H1 (cell line): ENCODE data around the gene ADGRB3. TPM values are rescaled to one million over a fixed set of nuclear protein-coding genes. Genes with fewer than 3 reads are reported as not detected.

Source experiments
- CTCF ChIA-PET: fragments of 300-600 bp; sonication (Branson Sonifier 250); formaldehyde crosslinking; loops from one replicate; lab custom pipeline; 2021; ENCODE audit not compliant: partially characterized antibody; lab: Charles Lee
- POLR2A ChIA-PET: fragments of 300-600 bp; sonication (Branson Sonifier 250); formaldehyde crosslinking; loops from one replicate; lab custom pipeline; 2021; ENCODE audit warnings: inconsistent platforms; ENCODE audit not compliant: partially characterized antibody; lab: Charles Lee
- DNase-seq, 2 experiments: peaks; one replicate each; pipeline versions ENCODE4 v3.0.0 to v3.0.0-alpha.2; 2010 to 2022; ENCODE audit warnings: low spot score in 2 of 2, low read depth in 1 of 2, mixed read lengths in 1 of 2
- FAIRE-seq: peaks from 2 replicates; lab custom pipeline; 2011; peaks lifted over from hg19 to GRCh38; lab: Jason Lieb, UNC
- H2AFZ ChIP-seq: 2 replicates; pipeline ENCODE4 v1.8.1; 2012; ENCODE audit warnings: low read length, inconsistent platforms
- H2AK5ac ChIP-seq: 2 replicates; pipeline ENCODE4 v1.6.1; 2013; ENCODE audit warnings: low read depth, low read length
- H2BK120ac ChIP-seq: replicated peaks from 2 replicates; pipeline ENCODE3; 2013; ENCODE audit warnings: low read depth, low read length, inconsistent platforms
- H2BK12ac ChIP-seq: 2 replicates; pipeline ENCODE4 v1.6.1; 2013; ENCODE audit warnings: low read depth, low read length
- H2BK15ac ChIP-seq: 2 replicates; pipeline ENCODE4 v1.6.1; 2013; ENCODE audit warnings: low read length
- H2BK20ac ChIP-seq: 2 replicates; pipeline ENCODE4 v1.6.1; 2013; ENCODE audit warnings: low read length
- H2BK5ac ChIP-seq: 2 replicates; pipeline ENCODE4 v1.6.1; 2013; ENCODE audit warnings: low read depth, low read length
- H3K14ac ChIP-seq: 2 replicates; pipeline ENCODE4 v1.6.1; 2013; ENCODE audit warnings: inconsistent platforms; ENCODE audit not compliant: insufficient read length
- H3K18ac ChIP-seq: 2 replicates; pipeline ENCODE4 v1.6.1; 2013; ENCODE audit warnings: low read length; ENCODE audit errors: extremely low read depth
- H3K23ac ChIP-seq: 2 replicates; pipeline ENCODE4 v1.6.1; 2013; ENCODE audit warnings: inconsistent platforms; ENCODE audit not compliant: insufficient read length
- H3K23me2 ChIP-seq: 2 replicates; pipeline ENCODE4 v1.6.1; 2013; ENCODE audit warnings: low read depth, low read length
- H3K27ac ChIP-seq: 2 replicates; pipeline ENCODE4 v1.6.1; 2011; ENCODE audit warnings: low read depth, low read length, inconsistent platforms
- H3K27me3 ChIP-seq, 4 experiments: replicated peaks in 1 of 4; 1 replicate in 1 of 4; 2 replicates in 3 of 4; pipeline versions ENCODE4 v1.6.1 to v1.8.1; 2011 to 2013; ENCODE audit warnings: low read length in 3 of 4, mild to moderate bottlenecking in 3 of 4, inconsistent platforms in 2 of 4, mixed read lengths in 2 of 4, moderate library complexity in 1 of 4; ENCODE audit not compliant: control insufficient read depth in 3 of 4, insufficient read depth in 3 of 4; ENCODE audit errors: extremely low read depth in 1 of 4
- H3K36me3 ChIP-seq, 4 experiments: 2 replicates each; pipeline versions ENCODE4 v1.6.1 to v1.8.1; 2011 to 2013; ENCODE audit warnings: mild to moderate bottlenecking in 4 of 4, low read length in 3 of 4, moderate library complexity in 2 of 4, control low read depth in 1 of 4, inconsistent platforms in 1 of 4; ENCODE audit not compliant: insufficient read depth in 4 of 4, control insufficient read depth in 2 of 4
- H3K4ac ChIP-seq: replicated peaks from 2 replicates; pipeline ENCODE3; 2013; ENCODE audit warnings: low read length, low read depth, mixed read lengths, inconsistent platforms; ENCODE audit not compliant: insufficient read length
- H3K4me1 ChIP-seq, 4 experiments: replicated peaks in 1 of 4; 1 replicate in 1 of 4; 2 replicates in 3 of 4; pipeline versions ENCODE4 v1.6.1 to v1.8.1; 2011 to 2013; ENCODE audit warnings: low read length in 3 of 4, inconsistent platforms in 2 of 4, mixed read lengths in 1 of 4; ENCODE audit not compliant: insufficient read depth in 4 of 4, control insufficient read depth in 3 of 4
- H3K4me2 ChIP-seq, 2 experiments: 2 replicates each; pipeline versions ENCODE4 v1.6.1 to v1.8.1; 2011 to 2013; ENCODE audit warnings: low read depth in 2 of 2, low read length in 2 of 2, control low read depth in 1 of 2, inconsistent platforms in 1 of 2, mild to moderate bottlenecking in 1 of 2; ENCODE audit not compliant: insufficient read depth in 1 of 2
- H3K4me3 ChIP-seq, 4 experiments: fragments of 200-600, 300-600 bp in 1 of 4; sonication (generic), shearing (Covaris generic), sonication (Bioruptor Twin) in 1 of 4; 2 replicates each; pipeline versions ENCODE4 v1.5.1 to v1.8.1; 2011 to 2016; ENCODE audit warnings: low read length in 4 of 4, low read depth in 3 of 4, control low read depth in 2 of 4, inconsistent platforms in 2 of 4, mild to moderate bottlenecking in 2 of 4, mixed read lengths in 1 of 4, moderate library complexity in 1 of 4; ENCODE audit not compliant: insufficient read depth in 2 of 4; ENCODE audit errors: extremely low read depth in 1 of 4
- H3K56ac ChIP-seq: replicated peaks from 2 replicates; pipeline ENCODE3; 2013; ENCODE audit warnings: low read depth, mild to moderate bottlenecking, mixed read lengths, low read length, inconsistent platforms; ENCODE audit not compliant: insufficient read length
- H3K79me1 ChIP-seq: 2 replicates; pipeline ENCODE4 v1.6.1; 2013; ENCODE audit warnings: low read depth, low read length, control low read depth
- H3K79me2 ChIP-seq, 2 experiments: 2 replicates each; pipeline versions ENCODE4 v1.6.1 to v1.8.1; 2012 to 2013; ENCODE audit warnings: low read length in 2 of 2, mild to moderate bottlenecking in 2 of 2, inconsistent platforms in 1 of 2; ENCODE audit not compliant: insufficient read depth in 2 of 2, control insufficient read depth in 1 of 2
- H3K9ac ChIP-seq, 4 experiments: replicated peaks in 1 of 4; 1 replicate in 1 of 4; 2 replicates in 3 of 4; pipeline versions ENCODE4 v1.6.1 to v1.8.1; 2011 to 2013; ENCODE audit warnings: low read depth in 3 of 4, low read length in 3 of 4, control low read depth in 2 of 4, mild to moderate bottlenecking in 2 of 4, moderate library complexity in 2 of 4, inconsistent platforms in 1 of 4; ENCODE audit errors: extremely low read depth in 1 of 4
- H3K9me3 ChIP-seq, 2 experiments: 2 replicates each; pipeline versions ENCODE4 v1.6.1 to v1.8.1; 2012 to 2013; ENCODE audit warnings: mild to moderate bottlenecking in 2 of 2, moderate library complexity in 2 of 2, control low read depth in 1 of 2, inconsistent platforms in 1 of 2, low read depth in 1 of 2, low read length in 1 of 2, mixed read lengths in 1 of 2; ENCODE audit not compliant: insufficient read depth in 2 of 2
- H4K20me1 ChIP-seq, 2 experiments: replicated peaks in 1 of 2; 2 replicates each; pipeline versions ENCODE3 to v1.8.1; 2011 to 2013; ENCODE audit warnings: inconsistent platforms in 2 of 2, low read length in 2 of 2, mild to moderate bottlenecking in 1 of 2; ENCODE audit not compliant: insufficient read depth in 2 of 2, control insufficient read depth in 1 of 2
- H4K5ac ChIP-seq: 2 replicates; pipeline ENCODE4 v1.6.1; 2013; ENCODE audit warnings: low read length, low read depth, mixed read lengths, inconsistent platforms; ENCODE audit not compliant: insufficient read length
- H4K8ac ChIP-seq: 2 replicates; pipeline ENCODE4 v1.8.0; 2013; ENCODE audit warnings: mild to moderate bottlenecking, moderate library complexity, low read length, inconsistent platforms; ENCODE audit not compliant: insufficient read depth; ENCODE audit errors: extremely low read depth
- H4K91ac ChIP-seq: replicated peaks from 2 replicates; pipeline ENCODE3; 2013; ENCODE audit warnings: low read length, mixed read lengths, inconsistent platforms; ENCODE audit not compliant: insufficient read length
- ATF3 ChIP-seq: IDR thresholded peaks from 2 replicates; pipeline ENCODE4 v1.6.1; 2011; ENCODE audit warnings: low read depth, mild to moderate bottlenecking, low read length; ENCODE audit not compliant: insufficient read depth
- WGBS, 2 experiments: shearing (Covaris generic) in 1 of 2; methylation state at CpG; one replicate each; pipeline versions ENCODE4 v1.1.6 to v1.1.7; 2013 to 2015; ENCODE audit warnings: low lambda C conversion rate in 2 of 2, mixed read lengths in 2 of 2, inconsistent platforms in 1 of 2, low coverage in 1 of 2, missing lambda C conversion rate in 1 of 2; ENCODE audit not compliant: insufficient replicate concordance in 2 of 2, insufficient coverage in 1 of 2, insufficient read length in 1 of 2; ENCODE audit errors: extremely low coverage in 1 of 2, missing lambda C conversion rate in 1 of 2; 5-methylcytosine and 5-hydroxymethylcytosine counted together
- polyA plus RNA-seq, 7 experiments: library from polyadenylated mRNA; depleted of rRNA in 3 of 7; stranded (reverse) in 5 of 7; unstranded in 2 of 7; fragments of >200 nt in 5 of 7; fragments of 200-250 nt in 2 of 7; gene quantifications; 1 replicate in 5 of 7; 2 replicates in 1 of 7; 4 replicates in 1 of 7; pipeline versions ENCODE4 v1.2.1 to v1.2.3, GENCODE V29; 2011 to 2013; ENCODE audit warnings: missing spikeins in 2 of 7, mixed read lengths in 2 of 7
- small RNA-seq: library from polyadenylated mRNA; stranded (forward); fragments of <200 nt; extraction: miRNeasy Mini kit (QIAGEN cat#:217004); gene quantifications from one replicate; pipeline ENCODE3, GENCODE V24; 2013; ENCODE audit not compliant: insufficient read depth
- total RNA-seq: library from RNA; stranded (reverse); fragmentation: NEBNext Ultra II Directional; extraction: Animal tissue kit (Norgen Biotek cat#: 25700); gene quantifications from 2 replicates; pipeline ENCODE4 v1.2.1, GENCODE V29; 2021

Gene ADGRB3
- total and polyA plus RNA-seq, 2 of the 8 experiments (the other 6 are each of a cell fraction or from before 2014, with no cell fraction given), result 0.35 to 1.2 TPM

GRCh38 chr6:69438113-69438512, 803.0 kb downstream of the ADGRB3 start:
- TF ChIP-seq ATF3, result no peak
- no peak overlapping the region for H3K27ac ChIP-seq
- H4K20me1 ChIP-seq, result no peaks in the 10 kb centered on the region
- H3K18ac ChIP-seq, result no peak overlapping the region
- H3K23me2 ChIP-seq, result no peaks in the 10 kb centered on the region
- H3K14ac ChIP-seq, result no peak overlapping the region
- no peak overlapping the region for H3K4me3 ChIP-seq
- no peak overlapping the region for H2BK15ac ChIP-seq
- no peaks in the 10 kb centered on the region for H3K36me3 ChIP-seq
- ChIA-PET POLR2A (no interaction called here), CTCF (no interaction called here)
- no peak overlapping the region for H4K91ac ChIP-seq
- H3K9ac ChIP-seq, result no peak overlapping the region
- peaks cover 0 to 8% of the 10 kb centered on the region in 2 experiments; a peak in 2 of 4 replicates for H3K9me3 ChIP-seq
- H3K56ac ChIP-seq, result no peak overlapping the region
- H2BK12ac ChIP-seq, result no peak overlapping the region
- 94% methylated on average over 2 of the region's 2 CpGs; no CpG with 5 or more reads in 1 of the 2 experiments for WGBS, 2 experiments
- H2AK5ac ChIP-seq, result no peak overlapping the region
- H3K4ac ChIP-seq, result no peak overlapping the region
- H2BK5ac ChIP-seq, result no peak overlapping the region
- H3K79me1 ChIP-seq, result no peaks in the 10 kb centered on the region
- H3K4me1 ChIP-seq, result no peaks in the 10 kb centered on the region
- H3K23ac ChIP-seq, result no peak overlapping the region
- no peak for DNase-seq
- no peak overlapping the region for H2BK20ac ChIP-seq
- H4K8ac ChIP-seq, result no peak overlapping the region
- no peaks in the 10 kb centered on the region for H3K79me2 ChIP-seq
- no peak overlapping the region for H2AFZ ChIP-seq
- no peaks in the 10 kb centered on the region for H3K27me3 ChIP-seq
- no peak overlapping the region for H4K5ac ChIP-seq
- no peak overlapping the region for H3K4me2 ChIP-seq
- FAIRE-seq, result no peak
- no peak overlapping the region for H2BK120ac ChIP-seq

Small RNA genes lying within 50 kb of the gene (small RNA-seq; reads per million reads assigned to genes)
- not detected for gene AL606923.1
